NCI-H446 treated with DMSO at 0.1 percent for 48 hours (cell line): ENCODE measurements around the gene ASB1.
"Not testable (repeated sequence)": the region's sequence is repeated elsewhere in the genome, so short reads cannot be mapped to it uniquely, and the experiment has no call there.

ENCODE experiments used
- DNase-seq: peaks from one replicate; lab custom pipeline; 2025; lab: John Stamatoyannopoulos, UW

Gene ASB1

GRCh38 chr2:238423561-238424312, 3.0 kb upstream of the ASB1 start:
- DNase-seq = no peak

GRCh38 chr2:238424313-238424700, 2.4 kb upstream of the ASB1 start:
- DNase-seq = no peak

GRCh38 chr2:238425505-238425978, 1.2 kb upstream of the ASB1 start:
- DNase-seq = no peak

GRCh38 chr2:238425979-238426567, 654 bp upstream of the ASB1 start:
- DNase-seq = no peak

GRCh38 chr2:238427435-238428162, 872 bp downstream of the ASB1 start:
- DNase-seq = no peak

- DNase-seq = no peak
Measured at GRCh38 chr2:238428866-238429265, 2.1 kb downstream of the ASB1 start.

- no peak for DNase-seq
Measured at GRCh38 chr2:238430781-238431180, 4.1 kb downstream of the ASB1 start.

- DNase-seq = no peak
Measured at GRCh38 chr2:238431456-238431855, 4.7 kb downstream of the ASB1 start.

GRCh38 chr2:238433300-238433915, 6.7 kb downstream of the ASB1 start:
- no peak for DNase-seq

GRCh38 chr2:238433941-238434845, 7.5 kb downstream of the ASB1 start:
- no peak for DNase-seq

GRCh38 chr2:238434846-238435751, 8.4 kb downstream of the ASB1 start:
- DNase-seq = no peak

GRCh38 chr2:238435752-238436096, 9.0 kb downstream of the ASB1 start:
- no peak for DNase-seq

GRCh38 chr2:238438856-238439849, 12.4 kb downstream of the ASB1 start:
- DNase-seq = no peak

- no peak for DNase-seq
Measured at GRCh38 chr2:238439917-238440316, 13.2 kb downstream of the ASB1 start.

GRCh38 chr2:238440331-238440730, 13.6 kb downstream of the ASB1 start:
- DNase-seq = no peak

- no peak for DNase-seq
Measured at GRCh38 chr2:238440767-238441166, 14.0 kb downstream of the ASB1 start.

GRCh38 chr2:238441262-238442114, 14.8 kb downstream of the ASB1 start:
- no peak for DNase-seq

- not testable (repeated sequence) for DNase-seq
Measured at GRCh38 chr2:238442257-238442656, 15.5 kb downstream of the ASB1 start.
